ENCODE data around the gene PPP3R2. TPM values are rescaled to one million over a fixed set of nuclear protein-coding genes. Genes with fewer than 3 reads are reported as not detected.
A peak's percentile ranks its signal among the peaks of the same experiment; 100 is the strongest.

Gene PPP3R2, protein sequence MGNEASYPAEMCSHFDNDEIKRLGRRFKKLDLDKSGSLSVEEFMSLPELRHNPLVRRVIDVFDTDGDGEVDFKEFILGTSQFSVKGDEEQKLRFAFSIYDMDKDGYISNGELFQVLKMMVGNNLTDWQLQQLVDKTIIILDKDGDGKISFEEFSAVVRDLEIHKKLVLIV
- not detected for total RNA-seq
- not detected for polyA plus RNA-seq

DNA sequence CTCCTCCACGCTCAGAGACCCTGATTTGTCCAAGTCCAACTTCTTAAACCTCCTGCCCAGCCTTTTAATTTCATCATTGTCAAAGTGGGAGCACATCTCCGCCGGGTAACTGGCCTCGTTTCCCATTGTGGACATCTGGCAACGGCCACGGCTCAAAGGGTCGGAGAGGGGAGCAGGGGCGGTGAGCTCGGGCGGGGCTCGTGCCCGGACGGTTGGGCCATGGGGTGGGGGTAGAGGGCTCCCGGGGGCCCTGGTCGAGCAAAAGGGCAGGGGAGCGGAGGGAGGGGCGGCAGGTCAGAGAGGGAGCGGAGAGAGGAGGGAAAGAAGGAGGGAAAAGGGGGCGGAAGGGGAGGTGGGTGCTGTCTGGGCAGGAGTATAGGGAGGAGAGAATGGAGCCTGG lies at the start of gene PPP3R2:
PPP3R2 (minus strand) TSS at position 174 of the 400 bp plus-strand sequence; CDS start at position 126, 48 bp downstream.
- Mint-ChIP-seq H3K9me3 (no peaks in the 10 kb centered on the region), H3K4me3 (no peak within 1 kb of the TSS), H3K4me1 (no peaks in the 10 kb centered on the region), H3K27me3 (peaks cover 10 to 11% of the 10 kb centered on the region in 2 donors), H3K36me3 (no peaks in the 10 kb centered on the region), H3K27ac (no peak within 1 kb of the TSS)
- Histone ChIP-seq H3K27me3 (ENCODE audit: insufficient read depth, low read length, poor library complexity, severe bottlenecking) (no peaks in the 10 kb centered on the region), H3K4me3 (ENCODE audit: low read length) (no peak within 1 kb of the TSS), H3K4me1 (ENCODE audit: insufficient read depth, low read length) (no peaks in the 10 kb centered on the region), H3K9me3 (ENCODE audit: low read length) (no peaks in the 10 kb centered on the region), H3K36me3 (ENCODE audit: insufficient read depth, low read length) (no peaks in the 10 kb centered on the region), H3K27ac (ENCODE audit: low read depth, low read length) (no peak within 1 kb of the TSS)
- no peak for DNase-seq
- CTCF ChIA-PET: no interaction called here
- POLR2A ChIA-PET: no interaction called here

DNA sequence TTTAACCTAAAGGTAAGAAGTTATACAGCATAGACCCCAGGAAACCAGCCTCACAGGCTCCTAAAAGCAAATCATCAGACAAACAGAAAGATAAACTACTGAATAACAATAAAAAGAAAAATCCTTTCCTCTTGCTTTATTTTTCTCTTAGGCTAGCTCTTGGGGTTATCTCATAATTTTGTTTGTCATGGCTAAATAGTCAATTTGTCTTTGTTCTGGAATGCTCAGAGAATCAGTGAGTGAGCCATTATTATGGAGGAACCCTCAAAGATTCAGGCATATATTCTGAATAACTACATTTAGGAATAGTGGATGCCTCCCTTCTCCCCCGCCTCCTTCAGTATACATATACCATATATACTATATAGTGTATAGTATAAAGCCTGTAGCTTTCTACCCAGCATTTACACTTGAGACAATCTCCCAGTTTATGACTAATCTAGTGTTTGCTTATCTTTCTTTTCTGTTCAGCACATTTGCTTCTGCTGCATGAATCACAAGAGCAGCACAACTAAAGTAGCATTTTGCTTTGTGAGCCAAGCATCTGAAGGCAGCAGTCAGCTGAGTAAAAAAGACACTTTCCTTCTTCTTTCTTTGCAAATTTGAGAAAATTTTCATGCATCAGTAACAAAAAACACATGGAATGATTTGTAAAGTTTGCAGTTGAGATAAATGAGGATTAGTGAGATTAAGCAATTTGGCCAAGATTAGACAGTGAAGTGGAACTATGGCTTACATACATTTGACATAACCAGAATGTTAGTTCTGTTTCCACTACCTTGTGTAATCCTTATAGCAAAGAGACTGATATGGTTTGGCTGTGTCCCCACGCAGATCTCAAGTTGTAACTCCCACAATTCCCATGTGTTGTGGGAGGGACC lies 45.3 kb upstream of the PPP3R2 start:
- H3K4me3 ChIP-seq (ENCODE audit: low read length): no peak overlapping the region
- Mint-ChIP-seq H3K4me3 (no peak overlapping the region), H3K27me3 (peaks cover 0 to 3% of the 10 kb centered on the region in 2 donors), H3K9me3 (peaks cover 0 to 5% (median 4%) of the 10 kb centered on the region in 5 donors), H3K27ac (no peak overlapping the region), H3K4me1 (no peaks in the 10 kb centered on the region), H3K36me3 (no peaks in the 10 kb centered on the region)
- ChIA-PET POLR2A (no interaction called here), CTCF (no interaction called here)
- no peak for DNase-seq
- H3K27ac ChIP-seq (ENCODE audit: low read depth, low read length): no peak overlapping the region
- no peaks in the 10 kb centered on the region for H3K27me3 ChIP-seq (ENCODE audit: insufficient read depth, low read length, poor library complexity, severe bottlenecking)
- H3K36me3 ChIP-seq (ENCODE audit: insufficient read depth, low read length): no peaks in the 10 kb centered on the region
- no peaks in the 10 kb centered on the region for H3K4me1 ChIP-seq (ENCODE audit: insufficient read depth, low read length)
- H3K9me3 ChIP-seq (ENCODE audit: low read length): no peaks in the 10 kb centered on the region

DNA sequence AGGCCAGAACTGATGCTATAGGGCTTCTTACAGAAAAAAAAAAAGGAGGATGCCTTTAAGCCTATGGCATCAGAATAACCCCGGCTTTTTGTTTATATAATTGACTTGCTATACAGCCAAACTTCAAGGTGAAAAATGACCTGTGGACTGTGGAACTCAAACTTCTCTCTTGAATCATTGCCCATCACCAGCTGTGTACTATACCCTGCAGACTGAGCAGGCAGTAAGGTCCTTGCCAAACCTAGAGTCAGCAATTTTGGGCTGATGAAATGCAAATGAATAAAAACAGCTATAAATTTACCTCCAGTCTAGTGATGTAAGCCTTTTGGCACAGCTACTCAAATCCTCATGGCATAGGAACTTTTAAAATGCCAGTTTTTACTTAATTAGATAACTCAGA lies 44.5 kb upstream of the PPP3R2 start:
- Histone ChIP-seq H3K36me3 (ENCODE audit: insufficient read depth, low read length) (no peaks in the 10 kb centered on the region), H3K27me3 (ENCODE audit: insufficient read depth, low read length, poor library complexity, severe bottlenecking) (no peaks in the 10 kb centered on the region), H3K4me3 (ENCODE audit: low read length) (no peak overlapping the region), H3K27ac (ENCODE audit: low read depth, low read length) (no peak overlapping the region), H3K9me3 (ENCODE audit: low read length) (no peaks in the 10 kb centered on the region), H3K4me1 (ENCODE audit: insufficient read depth, low read length) (no peaks in the 10 kb centered on the region)
- peaks cover 0 to 5% (median 4%) of the 10 kb centered on the region in 5 donors for H3K9me3 Mint-ChIP-seq
- H3K27me3 Mint-ChIP-seq: peaks cover 0 to 3% of the 10 kb centered on the region in 2 donors
- H3K4me3 Mint-ChIP-seq: no peak overlapping the region
- no peaks in the 10 kb centered on the region for H3K36me3 Mint-ChIP-seq
- CTCF ChIA-PET: no interaction called here
- DNase-seq: no peak
- no peaks in the 10 kb centered on the region for H3K4me1 Mint-ChIP-seq
- POLR2A ChIA-PET: no interaction called here
- no peak overlapping the region for H3K27ac Mint-ChIP-seq

DNA sequence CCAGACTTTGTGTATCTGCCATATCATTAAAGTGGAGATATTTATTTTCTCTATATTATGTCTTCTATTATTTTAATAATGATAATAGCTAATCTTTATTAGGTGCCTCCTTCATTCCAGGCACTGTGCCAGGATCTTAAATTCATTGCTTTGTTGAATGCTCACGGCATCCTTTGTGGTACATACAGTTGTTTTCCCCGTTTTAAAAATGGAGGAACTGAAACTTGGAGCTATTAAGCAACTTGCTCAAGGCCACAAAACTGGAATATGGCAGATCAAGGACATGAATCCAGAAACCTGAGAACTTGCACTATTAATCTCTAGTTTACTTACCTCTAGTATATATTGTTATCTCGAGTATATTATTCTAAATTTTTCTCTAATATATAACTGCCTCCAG lies 41.5 kb upstream of the PPP3R2 start:
- ChIA-PET CTCF (no interaction called here), POLR2A (no interaction called here)
- Histone ChIP-seq H3K36me3 (ENCODE audit: insufficient read depth, low read length) (no peaks in the 10 kb centered on the region), H3K4me1 (ENCODE audit: insufficient read depth, low read length) (no peaks in the 10 kb centered on the region), H3K4me3 (ENCODE audit: low read length) (no peak overlapping the region), H3K9me3 (ENCODE audit: low read length) (no peaks in the 10 kb centered on the region), H3K27ac (ENCODE audit: low read depth, low read length) (no peak overlapping the region), H3K27me3 (ENCODE audit: insufficient read depth, low read length, poor library complexity, severe bottlenecking) (no peaks in the 10 kb centered on the region)
- Mint-ChIP-seq H3K27ac (no peak overlapping the region), H3K36me3 (no peaks in the 10 kb centered on the region), H3K4me1 (no peaks in the 10 kb centered on the region), H3K4me3 (no peak overlapping the region), H3K27me3 (peaks cover 0 to 6% of the 10 kb centered on the region in 2 donors), H3K9me3 (peaks cover 0 to 3% (median 0%) of the 10 kb centered on the region in 5 donors)
- DNase-seq: no peak

DNA sequence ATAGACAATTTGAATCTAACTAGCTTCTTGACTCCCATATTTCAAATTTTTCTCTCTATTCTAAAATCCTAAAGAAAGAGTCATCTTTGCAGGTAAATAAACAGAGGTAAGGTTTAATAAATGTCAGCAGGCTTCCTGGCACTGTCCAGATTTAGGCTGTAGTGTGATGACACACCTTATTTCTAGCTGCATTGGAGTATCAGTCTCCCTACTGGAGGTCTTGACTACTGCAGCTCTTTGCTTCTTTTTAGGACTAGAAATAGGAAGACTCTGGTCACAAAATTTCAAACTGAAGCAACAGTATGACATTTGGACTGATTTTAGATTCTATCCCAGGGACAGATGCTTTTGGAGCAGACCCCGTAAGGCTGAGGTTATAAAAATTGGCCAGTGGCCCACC lies 40.7 kb upstream of the PPP3R2 start:
- Mint-ChIP-seq H3K36me3 (no peaks in the 10 kb centered on the region), H3K4me3 (no peak overlapping the region), H3K4me1 (no peaks in the 10 kb centered on the region), H3K27me3 (peaks cover 0 to 6% of the 10 kb centered on the region in 2 donors), H3K9me3 (no peaks in the 10 kb centered on the region), H3K27ac (no peak overlapping the region)
- H3K4me1 ChIP-seq (ENCODE audit: insufficient read depth, low read length): no peaks in the 10 kb centered on the region
- no peaks in the 10 kb centered on the region for H3K27me3 ChIP-seq (ENCODE audit: insufficient read depth, low read length, poor library complexity, severe bottlenecking)
- H3K9me3 ChIP-seq (ENCODE audit: low read length): no peaks in the 10 kb centered on the region
- DNase-seq: no peak
- H3K27ac ChIP-seq (ENCODE audit: low read depth, low read length): no peak overlapping the region
- POLR2A ChIA-PET: no interaction called here
- no peaks in the 10 kb centered on the region for H3K36me3 ChIP-seq (ENCODE audit: insufficient read depth, low read length)
- CTCF ChIA-PET: no interaction called here
- no peak overlapping the region for H3K4me3 ChIP-seq (ENCODE audit: low read length)

DNA sequence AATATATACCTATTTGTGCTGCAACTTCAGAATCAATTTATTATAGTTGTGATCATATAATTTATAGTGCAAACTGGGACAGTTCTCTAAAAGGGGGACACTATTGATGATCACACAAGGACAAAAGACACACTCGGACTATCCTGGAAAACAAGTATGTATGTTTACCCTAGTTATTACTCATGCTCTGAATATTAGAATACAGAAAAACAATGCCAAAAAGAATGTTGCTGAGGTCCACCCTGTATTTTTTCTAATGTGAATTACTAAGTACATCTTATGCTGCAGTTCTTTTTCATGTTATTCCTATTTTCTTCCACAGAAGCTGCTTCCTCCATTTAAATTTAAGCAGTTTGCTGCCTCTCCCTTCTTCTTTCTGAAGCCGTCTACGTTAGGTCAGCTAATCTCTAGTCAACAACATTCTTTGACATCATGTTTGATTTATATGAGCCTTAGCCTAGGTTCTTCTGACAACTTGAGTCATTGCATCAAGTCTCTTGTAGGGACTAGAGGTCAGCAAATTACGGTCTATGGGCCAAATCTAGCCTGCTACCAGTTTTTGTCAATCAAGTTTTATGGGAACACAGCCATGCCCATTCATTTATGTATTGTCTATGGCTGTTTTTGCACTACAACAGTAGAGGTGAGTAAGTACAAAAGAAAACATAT lies 40.1 kb upstream of the PPP3R2 start:
- H3K27ac ChIP-seq (ENCODE audit: low read depth, low read length): no peak overlapping the region
- Mint-ChIP-seq H3K36me3 (no peaks in the 10 kb centered on the region), H3K4me3 (no peak overlapping the region), H3K27ac (no peak overlapping the region), H3K27me3 (peaks cover 0 to 6% of the 10 kb centered on the region in 2 donors), H3K9me3 (no peaks in the 10 kb centered on the region), H3K4me1 (no peaks in the 10 kb centered on the region)
- DNase-seq: no peak
- CTCF ChIA-PET: no interaction called here
- POLR2A ChIA-PET: no interaction called here
- H3K9me3 ChIP-seq (ENCODE audit: low read length): no peaks in the 10 kb centered on the region
- no peak overlapping the region for H3K4me3 ChIP-seq (ENCODE audit: low read length)
- H3K4me1 ChIP-seq (ENCODE audit: insufficient read depth, low read length): no peaks in the 10 kb centered on the region
- no peaks in the 10 kb centered on the region for H3K27me3 ChIP-seq (ENCODE audit: insufficient read depth, low read length, poor library complexity, severe bottlenecking)
- no peaks in the 10 kb centered on the region for H3K36me3 ChIP-seq (ENCODE audit: insufficient read depth, low read length)

DNA sequence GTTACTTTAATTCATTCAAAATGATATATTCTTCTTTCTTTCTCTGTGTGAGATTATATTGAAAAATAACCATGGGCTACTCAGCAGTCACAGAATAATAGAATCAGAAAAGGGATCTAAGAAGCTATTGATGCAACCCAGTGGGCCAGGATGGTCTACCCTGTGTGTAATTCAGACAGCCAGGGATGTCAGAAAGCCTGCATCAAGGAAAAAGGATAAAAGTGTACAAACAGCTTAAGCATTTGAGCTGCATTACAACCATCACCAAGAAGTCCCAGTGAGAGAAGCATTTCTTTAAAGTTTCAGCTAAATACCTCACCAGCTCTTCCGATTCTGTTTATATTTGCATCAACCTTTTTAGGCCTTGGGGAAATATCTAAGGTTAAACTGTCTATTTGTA lies 37.8 kb upstream of the PPP3R2 start:
- Mint-ChIP-seq H3K27ac (no peak overlapping the region), H3K4me3 (no peak overlapping the region), H3K9me3 (no peaks in the 10 kb centered on the region), H3K36me3 (no peaks in the 10 kb centered on the region), H3K27me3 (peaks cover 0 to 6% of the 10 kb centered on the region in 2 donors), H3K4me1 (no peaks in the 10 kb centered on the region)
- no peaks in the 10 kb centered on the region for H3K9me3 ChIP-seq (ENCODE audit: low read length)
- no peaks in the 10 kb centered on the region for H3K36me3 ChIP-seq (ENCODE audit: insufficient read depth, low read length)
- H3K4me1 ChIP-seq (ENCODE audit: insufficient read depth, low read length): no peaks in the 10 kb centered on the region
- CTCF ChIA-PET: no interaction called here
- H3K27ac ChIP-seq (ENCODE audit: low read depth, low read length): no peak overlapping the region
- no peaks in the 10 kb centered on the region for H3K27me3 ChIP-seq (ENCODE audit: insufficient read depth, low read length, poor library complexity, severe bottlenecking)
- no peak overlapping the region for H3K4me3 ChIP-seq (ENCODE audit: low read length)
- no peak for DNase-seq
- POLR2A ChIA-PET: no interaction called here

DNA sequence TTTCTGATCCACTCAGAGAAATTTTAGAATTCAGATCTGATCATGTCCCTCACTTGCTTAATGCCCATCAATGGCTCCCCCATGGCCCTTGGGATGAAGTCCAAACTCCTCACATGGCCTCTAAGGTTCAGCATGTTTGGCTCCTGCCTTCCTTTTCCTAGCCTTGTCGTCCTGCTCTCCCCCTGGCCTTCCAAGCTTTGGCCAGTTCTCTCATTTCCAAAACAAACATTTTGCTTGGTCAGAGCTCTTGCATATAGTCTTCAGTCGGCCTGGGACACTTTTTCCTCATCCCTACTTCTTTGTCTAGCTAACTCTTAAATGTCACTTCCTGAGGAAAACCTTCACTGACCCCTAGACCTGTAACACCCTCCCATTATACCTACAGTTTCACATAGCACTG lies 37.1 kb upstream of the PPP3R2 start:
- no peak overlapping the region for H3K4me3 Mint-ChIP-seq
- no peaks in the 10 kb centered on the region for H3K36me3 ChIP-seq (ENCODE audit: insufficient read depth, low read length)
- no peak overlapping the region for H3K27ac ChIP-seq (ENCODE audit: low read depth, low read length)
- no peaks in the 10 kb centered on the region for H3K9me3 ChIP-seq (ENCODE audit: low read length)
- ChIA-PET CTCF (no interaction called here), POLR2A (no interaction called here)
- no peak overlapping the region for H3K4me3 ChIP-seq (ENCODE audit: low read length)
- H3K27me3 ChIP-seq (ENCODE audit: insufficient read depth, low read length, poor library complexity, severe bottlenecking): no peaks in the 10 kb centered on the region
- H3K36me3 Mint-ChIP-seq: no peaks in the 10 kb centered on the region
- peaks cover 0 to 4% of the 10 kb centered on the region in 2 donors for H3K27me3 Mint-ChIP-seq
- H3K27ac Mint-ChIP-seq: peak overlapping the region in 1 of 8 donors; percentile 15
- no peaks in the 10 kb centered on the region for H3K4me1 ChIP-seq (ENCODE audit: insufficient read depth, low read length)
- no peak for DNase-seq
- H3K4me1 Mint-ChIP-seq: no peaks in the 10 kb centered on the region
- no peaks in the 10 kb centered on the region for H3K9me3 Mint-ChIP-seq

Measured in CD8-positive, alpha-beta memory T cell (primary cell).